HEK293 (cell line): ENCODE data around the gene CLEC2L.

ENCODE experiments used
- ELK4 ChIP-seq: IDR thresholded peaks from 2 replicates; pipeline ENCODE4 v1.6.1; 2011; ENCODE audit warnings: mild to moderate bottlenecking, low read depth, low read length, borderline replicate concordance
- HOXA7 ChIP-seq: sonication (generic); formaldehyde crosslinking; IDR thresholded peaks from 2 replicates; pipeline ENCODE4 v1.8.1; 2022; ENCODE audit warnings: missing genetic modification reagents, borderline replicate concordance
- KLF1 ChIP-seq: fragments of 450-650 bp; formaldehyde crosslinking; IDR thresholded peaks from 2 replicates; pipeline ENCODE4 v1.5.1; 2016; ENCODE audit warnings: missing biosample characterization, missing genetic modification characterization
- KLF9 ChIP-seq: fragments of 450-650 bp; formaldehyde crosslinking; IDR thresholded peaks from 2 replicates; pipeline ENCODE4 v1.5.1; 2016; ENCODE audit warnings: missing biosample characterization, missing genetic modification characterization, low read depth
- PBX3 ChIP-seq: sonication (generic); formaldehyde crosslinking; IDR thresholded peaks from 2 replicates; pipeline ENCODE4 v1.8.1; 2022; ENCODE audit warnings: mild to moderate bottlenecking, moderate library complexity, missing genetic modification reagents
- ZFP3 ChIP-seq: fragments of 450-650 bp; formaldehyde crosslinking; IDR thresholded peaks from 2 replicates; pipeline ENCODE4 v1.5.1; 2016; ENCODE audit warnings: low read depth, missing biosample characterization, missing genetic modification characterization
- ZNF292 ChIP-seq: fragments of 450-650 bp; formaldehyde crosslinking; IDR thresholded peaks from 2 replicates; pipeline ENCODE4 v1.5.1; 2016; ENCODE audit warnings: low read depth, missing biosample characterization, missing genetic modification characterization, borderline replicate concordance
- ZNF335 ChIP-seq: fragments of 450-650 bp; formaldehyde crosslinking; conservative IDR thresholded peaks from 2 replicates; pipeline ENCODE4 v1.5.1; 2016; ENCODE audit warnings: missing biosample characterization, missing genetic modification characterization
- ZNF626 ChIP-seq: fragments of 450-650 bp; sonication (Bioruptor Pico); formaldehyde crosslinking; IDR thresholded peaks from 2 replicates; pipeline ENCODE4 v1.5.1; 2018; ENCODE audit warnings: missing biosample characterization, missing genetic modification characterization, inconsistent platforms
- TF ChIP-seq, protein P1 (sequence below): fragments of 450-650 bp; formaldehyde crosslinking; IDR thresholded peaks from 2 replicates; pipeline ENCODE4 v1.5.1; 2016; ENCODE audit warnings: missing biosample characterization, missing genetic modification characterization
- TF ChIP-seq, protein P2 (sequence below): fragments of 450-650 bp; formaldehyde crosslinking; IDR thresholded peaks from 2 replicates; pipeline ENCODE4 v1.5.1; 2016; ENCODE audit warnings: missing biosample characterization, missing genetic modification characterization

GRCh38 chr7:139500770-139501138 is 22.7 kb upstream of the CLEC2L start:
- no peak for TF ChIP-seq PBX3 (CRISPR knock-in tag)
- TF ChIP-seq, protein P1, sequence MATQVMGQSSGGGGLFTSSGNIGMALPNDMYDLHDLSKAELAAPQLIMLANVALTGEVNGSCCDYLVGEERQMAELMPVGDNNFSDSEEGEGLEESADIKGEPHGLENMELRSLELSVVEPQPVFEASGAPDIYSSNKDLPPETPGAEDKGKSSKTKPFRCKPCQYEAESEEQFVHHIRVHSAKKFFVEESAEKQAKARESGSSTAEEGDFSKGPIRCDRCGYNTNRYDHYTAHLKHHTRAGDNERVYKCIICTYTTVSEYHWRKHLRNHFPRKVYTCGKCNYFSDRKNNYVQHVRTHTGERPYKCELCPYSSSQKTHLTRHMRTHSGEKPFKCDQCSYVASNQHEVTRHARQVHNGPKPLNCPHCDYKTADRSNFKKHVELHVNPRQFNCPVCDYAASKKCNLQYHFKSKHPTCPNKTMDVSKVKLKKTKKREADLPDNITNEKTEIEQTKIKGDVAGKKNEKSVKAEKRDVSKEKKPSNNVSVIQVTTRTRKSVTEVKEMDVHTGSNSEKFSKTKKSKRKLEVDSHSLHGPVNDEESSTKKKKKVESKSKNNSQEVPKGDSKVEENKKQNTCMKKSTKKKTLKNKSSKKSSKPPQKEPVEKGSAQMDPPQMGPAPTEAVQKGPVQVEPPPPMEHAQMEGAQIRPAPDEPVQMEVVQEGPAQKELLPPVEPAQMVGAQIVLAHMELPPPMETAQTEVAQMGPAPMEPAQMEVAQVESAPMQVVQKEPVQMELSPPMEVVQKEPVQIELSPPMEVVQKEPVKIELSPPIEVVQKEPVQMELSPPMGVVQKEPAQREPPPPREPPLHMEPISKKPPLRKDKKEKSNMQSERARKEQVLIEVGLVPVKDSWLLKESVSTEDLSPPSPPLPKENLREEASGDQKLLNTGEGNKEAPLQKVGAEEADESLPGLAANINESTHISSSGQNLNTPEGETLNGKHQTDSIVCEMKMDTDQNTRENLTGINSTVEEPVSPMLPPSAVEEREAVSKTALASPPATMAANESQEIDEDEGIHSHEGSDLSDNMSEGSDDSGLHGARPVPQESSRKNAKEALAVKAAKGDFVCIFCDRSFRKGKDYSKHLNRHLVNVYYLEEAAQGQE (tag by site-specific recombination) = no peak
- TF ChIP-seq, protein P2, sequence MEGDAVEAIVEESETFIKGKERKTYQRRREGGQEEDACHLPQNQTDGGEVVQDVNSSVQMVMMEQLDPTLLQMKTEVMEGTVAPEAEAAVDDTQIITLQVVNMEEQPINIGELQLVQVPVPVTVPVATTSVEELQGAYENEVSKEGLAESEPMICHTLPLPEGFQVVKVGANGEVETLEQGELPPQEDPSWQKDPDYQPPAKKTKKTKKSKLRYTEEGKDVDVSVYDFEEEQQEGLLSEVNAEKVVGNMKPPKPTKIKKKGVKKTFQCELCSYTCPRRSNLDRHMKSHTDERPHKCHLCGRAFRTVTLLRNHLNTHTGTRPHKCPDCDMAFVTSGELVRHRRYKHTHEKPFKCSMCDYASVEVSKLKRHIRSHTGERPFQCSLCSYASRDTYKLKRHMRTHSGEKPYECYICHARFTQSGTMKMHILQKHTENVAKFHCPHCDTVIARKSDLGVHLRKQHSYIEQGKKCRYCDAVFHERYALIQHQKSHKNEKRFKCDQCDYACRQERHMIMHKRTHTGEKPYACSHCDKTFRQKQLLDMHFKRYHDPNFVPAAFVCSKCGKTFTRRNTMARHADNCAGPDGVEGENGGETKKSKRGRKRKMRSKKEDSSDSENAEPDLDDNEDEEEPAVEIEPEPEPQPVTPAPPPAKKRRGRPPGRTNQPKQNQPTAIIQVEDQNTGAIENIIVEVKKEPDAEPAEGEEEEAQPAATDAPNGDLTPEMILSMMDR (tag by site-specific recombination) = no peak
- no peak for TF ChIP-seq ELK4
- TF ChIP-seq ZNF292 (tag by site-specific recombination) = no peak
- no peak for TF ChIP-seq HOXA7
- no peak for TF ChIP-seq ZFP3
- TF ChIP-seq KLF1 (tag by site-specific recombination) = no peak
- no peak for TF ChIP-seq ZNF335 (tag by site-specific recombination)
- TF ChIP-seq KLF9 (tag by site-specific recombination) = no peak
- no peak for TF ChIP-seq ZNF626 (tag by site-specific recombination)
